IPS-18c (cell line): Measurements from ENCODE around the gene BMPER.

Source experiments
- H3K4me3 ChIP-seq: 2 replicates; pipeline ENCODE4 v1.7.0; 2013; ENCODE audit warnings: low read depth, mild to moderate bottlenecking, low read length, moderate library complexity; ENCODE audit not compliant: insufficient read depth
- H3K9me3 ChIP-seq: one replicate; pipeline ENCODE4 v1.6.1; 2013; ENCODE audit warnings: mild to moderate bottlenecking, low read length, moderate library complexity; ENCODE audit not compliant: control insufficient read depth, insufficient read depth

The BMPER gene

DNA sequence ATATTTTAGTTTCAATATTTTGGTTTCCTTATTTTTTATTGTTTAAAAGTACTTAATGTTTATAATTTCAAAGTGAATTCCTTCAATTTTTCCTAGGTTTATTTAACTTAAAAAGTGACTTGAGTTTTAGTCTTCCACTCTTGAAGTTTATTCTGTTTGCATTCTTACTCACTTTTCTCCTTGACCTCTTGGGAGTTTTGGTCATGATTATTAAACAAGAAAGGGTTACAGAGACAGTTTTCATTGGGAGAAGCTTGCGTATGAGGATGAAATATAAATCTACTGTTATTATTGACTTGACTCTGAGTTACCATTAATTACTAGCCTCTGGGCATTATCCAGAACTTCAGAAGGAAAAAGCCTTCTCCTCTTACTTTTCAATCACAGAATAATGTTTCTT, 216.0 kb downstream of the BMPER start:
- Histone ChIP-seq H3K9me3 (no peaks in the 10 kb centered on the region), H3K4me3 (no peak overlapping the region)

DNA sequence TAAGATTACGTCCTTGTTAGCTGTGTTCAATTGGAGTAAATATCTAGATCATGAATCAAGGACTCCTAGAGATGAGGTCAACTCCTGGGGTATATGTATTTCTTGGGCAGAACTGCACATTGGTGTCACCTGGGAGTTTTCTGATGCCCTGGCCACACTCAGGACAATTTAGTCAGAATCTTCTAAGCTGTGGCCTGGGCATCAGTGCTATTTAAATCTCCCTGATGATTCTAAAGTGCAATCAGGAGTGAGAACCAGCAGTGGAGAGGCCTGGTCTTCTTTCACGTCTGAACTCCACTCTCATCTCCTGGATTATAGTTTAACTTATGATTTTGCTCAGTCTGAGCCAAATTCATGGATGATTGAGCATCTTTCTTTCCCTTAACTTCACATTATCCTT, 218.0 kb downstream of the BMPER start:
- Histone ChIP-seq H3K4me3 (no peak overlapping the region), H3K9me3 (no peaks in the 10 kb centered on the region)

DNA sequence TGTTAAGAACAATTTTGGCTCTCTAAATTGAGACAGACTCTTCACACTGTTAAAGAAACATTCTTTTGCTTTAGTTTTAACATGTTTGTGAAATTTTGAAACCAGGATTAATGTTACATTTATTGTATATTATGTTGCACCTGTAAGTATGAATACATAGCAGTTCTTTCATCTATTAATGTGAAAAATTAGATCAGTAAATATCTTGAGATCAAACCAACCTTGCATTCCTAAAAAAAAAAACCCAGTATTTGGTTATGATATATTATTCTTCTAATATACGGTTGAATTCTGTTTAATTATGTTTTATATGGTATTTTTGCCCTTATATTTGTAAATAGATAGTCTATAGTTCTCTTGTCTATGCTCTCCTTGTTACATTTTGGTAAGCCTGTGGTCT, 219.4 kb downstream of the BMPER start:
- no peaks in the 10 kb centered on the region for H3K9me3 ChIP-seq
- H3K4me3 ChIP-seq: no peak overlapping the region

- Histone ChIP-seq H3K4me3 (no peak overlapping the region), H3K9me3 (no peaks in the 10 kb centered on the region)
Observed at GRCh38 chr7:34128762-34129161, 223.4 kb downstream of the BMPER start.

DNA sequence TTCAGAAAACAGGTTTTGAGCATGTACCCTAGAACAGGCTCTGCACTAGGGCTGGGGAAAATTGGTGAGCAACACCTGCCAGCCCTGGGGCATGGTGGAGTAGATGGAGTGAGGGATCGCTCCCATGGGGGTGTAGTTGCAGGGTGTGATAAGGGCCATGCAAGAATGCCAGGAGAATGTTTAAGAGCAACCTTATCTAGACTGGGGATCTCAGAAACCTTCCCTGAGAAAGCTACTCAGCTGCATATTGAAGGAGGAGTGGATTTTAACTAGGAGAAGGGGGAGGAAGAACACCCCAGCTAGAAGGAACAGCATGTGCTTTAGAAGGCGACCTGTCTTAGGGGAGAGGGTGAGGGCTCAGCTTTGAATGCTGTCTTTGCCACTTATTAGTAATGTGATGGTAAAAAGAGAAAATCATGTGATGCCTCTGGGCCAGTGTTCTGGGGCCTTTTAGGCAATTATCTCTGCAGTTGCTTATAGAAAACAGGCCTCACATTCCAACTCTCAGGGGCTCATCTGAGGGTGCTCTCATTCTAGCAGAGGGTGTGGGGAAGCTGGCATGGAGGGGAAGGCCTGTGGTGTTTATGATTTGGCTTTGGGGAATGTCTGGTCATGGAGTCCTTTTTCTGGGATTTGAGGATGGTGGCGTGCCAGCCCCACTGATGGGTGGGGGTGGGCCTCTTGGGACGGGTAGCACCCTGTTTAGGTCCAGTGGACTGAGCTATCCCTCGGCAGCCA, 225.4 kb downstream of the BMPER start:
- Histone ChIP-seq H3K4me3 (no peak overlapping the region), H3K9me3 (no peaks in the 10 kb centered on the region)

- no peak overlapping the region for H3K4me3 ChIP-seq
- H3K9me3 ChIP-seq: no peaks in the 10 kb centered on the region
Observed at GRCh38 chr7:34131371-34131770, 226.0 kb downstream of the BMPER start.

GRCh38 chr7:34133356-34133982, 228.1 kb downstream of the BMPER start:
- Histone ChIP-seq H3K4me3 (no peak overlapping the region), H3K9me3 (no peaks in the 10 kb centered on the region)

DNA sequence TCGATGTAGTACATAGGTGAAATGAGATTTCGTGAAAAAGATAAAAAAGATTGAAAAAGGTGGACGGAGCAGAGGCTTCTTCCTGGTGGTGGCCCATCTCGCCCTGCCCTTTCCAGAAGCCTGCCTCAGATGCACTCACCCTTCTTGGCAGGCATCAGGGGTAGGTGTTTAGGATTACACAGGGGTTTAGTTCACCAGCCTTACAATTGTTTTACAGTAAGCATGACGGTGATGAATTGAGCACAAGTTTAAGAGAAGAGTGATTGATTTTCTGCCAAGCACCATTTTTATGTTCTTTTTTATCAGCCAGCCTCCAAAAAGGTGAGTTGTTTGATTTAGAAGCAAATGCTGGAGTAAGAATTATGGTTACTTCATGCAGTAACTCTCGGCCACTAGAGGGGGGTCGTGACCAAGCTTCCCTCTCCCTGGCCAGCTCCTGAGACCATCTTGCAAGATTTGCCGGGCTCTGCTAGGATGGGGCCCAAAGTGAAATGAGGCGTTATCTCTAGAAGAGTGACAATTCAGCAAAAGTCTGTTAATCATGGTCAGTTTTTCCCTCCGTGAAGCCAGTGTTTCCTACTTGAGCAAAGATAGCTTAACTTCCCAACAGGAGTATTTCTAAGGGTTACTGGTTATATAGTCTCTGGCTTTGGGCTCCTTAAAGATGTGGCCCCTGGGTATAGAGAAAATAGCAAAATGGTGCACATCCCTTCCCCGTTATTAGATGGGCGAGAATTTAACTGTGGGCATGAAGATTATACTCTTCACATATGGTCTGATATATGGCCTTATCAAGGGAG, 228.8 kb downstream of the BMPER start:
- H3K4me3 ChIP-seq: no peak overlapping the region
- no peaks in the 10 kb centered on the region for H3K9me3 ChIP-seq

DNA sequence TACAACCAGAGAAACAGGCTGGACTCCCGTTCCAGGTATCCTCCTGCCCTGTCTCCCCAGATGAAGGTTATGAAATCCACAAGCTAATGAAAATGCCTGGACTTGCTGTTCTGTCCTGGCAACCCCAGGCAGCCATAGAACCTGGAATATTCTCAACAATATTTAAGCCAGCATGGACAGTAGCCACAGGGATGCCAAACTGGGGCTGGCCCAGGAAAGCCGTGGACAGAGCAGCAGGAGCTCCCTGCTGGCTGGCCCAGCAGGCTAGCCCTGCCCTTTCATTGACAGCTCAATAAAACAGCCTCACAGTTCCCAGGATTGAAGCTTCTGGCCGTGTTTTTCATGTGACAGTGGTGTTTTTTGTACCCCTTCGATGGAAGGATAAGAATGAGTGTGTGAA, 230.6 kb downstream of the BMPER start:
- Histone ChIP-seq H3K4me3 (no peak overlapping the region), H3K9me3 (no peaks in the 10 kb centered on the region)

DNA sequence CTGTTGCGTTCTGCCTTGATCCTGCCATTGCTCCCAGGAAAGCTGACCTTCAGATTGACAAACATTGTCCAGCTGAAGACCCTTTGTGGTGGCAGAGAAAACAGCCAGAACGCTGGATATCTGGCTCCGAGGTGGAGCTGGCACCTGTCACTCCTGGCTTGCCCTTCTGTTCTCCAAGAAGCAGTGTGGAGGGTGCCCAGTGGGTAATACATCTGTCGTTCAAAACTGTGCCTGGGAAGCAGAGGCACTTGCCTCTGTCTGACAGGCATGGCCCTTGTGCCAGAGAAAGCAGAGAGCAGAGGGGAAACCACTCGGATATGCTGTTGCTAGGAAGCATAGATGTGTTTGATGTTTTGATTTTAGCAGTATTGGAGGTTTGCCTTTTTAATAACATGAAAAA, 231.4 kb downstream of the BMPER start:
- H3K9me3 ChIP-seq: no peaks in the 10 kb centered on the region
- H3K4me3 ChIP-seq: no peak overlapping the region

GRCh38 chr7:34137176-34137575, 231.8 kb downstream of the BMPER start:
- H3K9me3 ChIP-seq: no peaks in the 10 kb centered on the region

DNA sequence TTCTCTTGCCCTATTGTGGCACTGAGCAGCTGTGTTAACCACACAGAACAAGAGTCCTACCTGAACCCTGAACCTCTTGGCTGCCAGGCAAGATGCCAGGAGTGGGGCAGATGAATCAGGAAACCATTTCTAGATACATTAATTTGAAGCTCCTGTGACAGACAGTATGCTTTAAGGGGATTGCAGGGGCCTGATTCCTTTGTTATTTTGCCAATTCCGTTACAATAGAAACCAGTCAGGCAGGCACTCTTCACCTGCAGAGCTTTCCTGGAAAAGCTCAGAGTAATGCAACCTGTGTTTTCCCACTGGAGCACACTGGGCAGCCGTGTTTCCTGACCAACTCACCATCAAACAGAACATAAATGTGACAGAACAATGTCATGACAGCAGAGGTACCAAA, 233.1 kb downstream of the BMPER start:
- Histone ChIP-seq H3K9me3 (no peaks in the 10 kb centered on the region), H3K4me3 (no peak overlapping the region)

More at GRCh38 chr7:34137176-34137575, 231.8 kb downstream of the BMPER start:
- no peak overlapping the region for H3K4me3 ChIP-seq

- no peak overlapping the region for H3K4me3 ChIP-seq
- no peaks in the 10 kb centered on the region for H3K9me3 ChIP-seq
Observed at GRCh38 chr7:34139086-34139485, 233.7 kb downstream of the BMPER start.

DNA sequence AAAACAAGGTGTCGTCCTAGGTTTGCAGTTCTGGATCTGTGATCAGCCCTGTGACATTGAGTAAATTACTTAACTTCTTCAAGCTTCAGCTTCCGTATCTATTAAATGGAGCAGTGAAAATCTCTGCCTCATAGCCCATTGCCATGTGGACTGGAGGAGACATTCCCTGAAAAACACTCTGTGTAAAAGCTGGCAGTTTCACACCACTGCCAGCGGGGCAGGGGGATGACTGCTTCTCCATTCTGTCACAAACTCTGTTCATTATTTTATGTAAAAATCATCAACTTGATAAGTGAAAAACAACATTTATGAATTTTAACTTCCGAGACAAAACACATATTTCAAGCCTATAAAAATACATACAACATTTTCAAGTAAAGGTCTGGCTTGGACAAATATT, 234.7 kb downstream of the BMPER start:
- Histone ChIP-seq H3K4me3 (no peak overlapping the region), H3K9me3 (no peaks in the 10 kb centered on the region)

GRCh38 chr7:34143402-34143801, 238.1 kb downstream of the BMPER start:
- Histone ChIP-seq H3K4me3 (no peak overlapping the region), H3K9me3 (no peaks in the 10 kb centered on the region)

- Histone ChIP-seq H3K9me3 (no peaks in the 10 kb centered on the region), H3K4me3 (no peak overlapping the region)
Observed at GRCh38 chr7:34145603-34146002, 240.3 kb downstream of the BMPER start.

DNA sequence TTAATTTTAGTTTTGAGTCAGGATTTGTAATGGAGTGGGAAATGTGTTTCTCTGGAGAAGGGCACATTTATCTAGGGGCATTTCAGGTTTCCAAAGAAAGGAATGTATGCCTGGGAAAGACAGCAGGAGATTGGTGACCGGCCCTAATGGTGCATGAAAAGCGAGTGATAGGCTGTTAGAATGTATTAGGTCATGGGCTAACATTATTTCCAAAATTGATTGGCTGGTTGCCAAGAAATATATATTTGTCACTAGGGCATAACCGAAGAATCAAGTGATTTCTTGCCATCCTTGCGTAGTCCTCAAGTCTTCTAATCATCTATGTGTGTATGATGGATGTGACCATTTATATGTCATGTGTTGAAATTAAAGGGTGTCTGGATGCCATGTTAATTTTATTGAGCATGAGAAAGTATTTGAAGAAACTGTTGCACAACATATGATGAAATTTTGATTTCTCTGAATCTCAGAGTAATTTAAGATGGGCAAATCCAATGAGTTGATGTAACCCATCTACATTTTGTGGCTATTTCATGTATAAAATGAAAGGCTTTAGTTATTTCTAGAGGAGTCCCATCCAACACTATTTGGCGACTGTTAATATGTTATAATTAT, 248.4 kb downstream of the BMPER start:
- no peak overlapping the region for H3K4me3 ChIP-seq
- H3K9me3 ChIP-seq: no peaks in the 10 kb centered on the region
